A549 (cell line): ENCODE results near the gene USP34. TPM values are rescaled to one million over a fixed set of nuclear protein-coding genes. Genes with fewer than 3 reads are reported as not detected.

ENCODE experiments used
- ATAC-seq, 2 experiments: fragments of 200-7000 bp in 1 of 2; fragments of >200 bp in 1 of 2; cut with Nextera tagmentation in 1 of 2; cut with Tn5 transposase in 1 of 2; 3 replicates each; pipeline versions ENCODE4 v1.8.0 to v1.9.1; 2018 to 2020; ENCODE audit warnings: mild to moderate bottlenecking in 1 of 2, moderate library complexity in 1 of 2
- CTCF ChIA-PET: fragments of 300-600 bp; sonication (Branson Sonifier 250); formaldehyde crosslinking; extraction: SDS; loops from one replicate; lab custom pipeline; 2021; ENCODE audit warnings: antibody characterized with exemption, inconsistent platforms; lab: Yijun Ruan, JAX
- POLR2A ChIA-PET: fragments of 350-600 bp; formaldehyde crosslinking; extraction: SDS; loops from one replicate; lab custom pipeline; 2021; ENCODE audit warnings: antibody characterized with exemption, inconsistent platforms; lab: Yijun Ruan, JAX
- DNase-seq, 2 experiments: peaks; one replicate each; pipeline versions ENCODE4 v3.0.0 to v3.0.0-alpha.2; 2011 to 2016; ENCODE audit warnings: low read depth in 1 of 2, low spot score in 1 of 2
- FAIRE-seq: peaks from 2 replicates; lab custom pipeline; 2011; peaks lifted over from hg19 to GRCh38; lab: Jason Lieb, UNC
- H3K27ac ChIP-seq, 2 experiments: fragments of >200 bp; sonication (Bioruptor Twin); formaldehyde crosslinking; 3 replicates each; pipeline ENCODE4 v1.5.1; 2016 to 2017
- H3K4me1 ChIP-seq: fragments of >200 bp; sonication (Bioruptor Twin); formaldehyde crosslinking; 3 replicates; pipeline ENCODE4 v1.6.1; 2016
- H3K4me2 ChIP-seq: fragments of >200 bp; sonication (Bioruptor Twin); formaldehyde crosslinking; 3 replicates; pipeline ENCODE4 v1.6.1; 2016
- H3K4me3 ChIP-seq: fragments of >200 bp; sonication (Bioruptor Twin); formaldehyde crosslinking; 3 replicates; pipeline ENCODE4 v1.5.1; 2016
- H3K9me3 ChIP-seq: fragments of >200 bp; sonication (Bioruptor Twin); formaldehyde crosslinking; 3 replicates; pipeline ENCODE4 v1.6.1; 2016
- CBX8 ChIP-seq: fragments of 200-600 bp; sonication (generic); IDR thresholded peaks from 2 replicates; pipeline ENCODE4 v1.6.1; 2016
- CEBPB ChIP-seq, 2 experiments: fragments of >200 bp in 1 of 2; sonication (Bioruptor Twin) in 1 of 2; formaldehyde crosslinking in 1 of 2; IDR thresholded peaks; 2 replicates each; pipeline ENCODE4 v1.6.1; 2012 to 2016
- CHD4 ChIP-seq: fragments of 200-600 bp; sonication (generic); IDR thresholded peaks from 2 replicates; pipeline ENCODE4 v1.6.1; 2016; ENCODE audit warnings: antibody characterized with exemption, mild to moderate bottlenecking, borderline replicate concordance
- EHF ChIP-seq: fragments of 250-450 bp; sonication (Bioruptor Pico); IDR thresholded peaks from 2 replicates; pipeline ENCODE4 v1.5.0; 2020; ENCODE audit warnings: mild to moderate bottlenecking
- ESRRA ChIP-seq: fragments of 150-350 bp; IDR thresholded peaks from 2 replicates; pipeline ENCODE4 v1.6.1; 2014; ENCODE audit warnings: mild to moderate bottlenecking, low read length, borderline replicate concordance
- FOSB ChIP-seq: fragments of 250-450 bp; sonication (Bioruptor Pico); IDR thresholded peaks from 2 replicates; pipeline ENCODE4 v1.5.0; 2020; ENCODE audit warnings: mild to moderate bottlenecking, moderate library complexity
- FOSL2 ChIP-seq, 2 experiments: fragments of 450-650 bp in 1 of 2; fragments of >200 bp in 1 of 2; sonication (Bioruptor Twin) in 1 of 2; formaldehyde crosslinking; IDR thresholded peaks; 2 replicates each; pipeline versions ENCODE4 v1.5.0 to v1.6.1; 2016 to 2020; ENCODE audit warnings: mild to moderate bottlenecking in 1 of 2, moderate library complexity in 1 of 2
- HEYL ChIP-seq: fragments of 250-450 bp; sonication (Bioruptor Pico); IDR thresholded peaks from 2 replicates; pipeline ENCODE4 v1.8.0; 2021; ENCODE audit warnings: mild to moderate bottlenecking, moderate library complexity
- HOXA7 ChIP-seq: fragments of 250-450 bp; sonication (Bioruptor Pico); IDR thresholded peaks from 2 replicates; pipeline ENCODE4 v1.5.0; 2020; ENCODE audit warnings: mild to moderate bottlenecking, moderate library complexity
- HOXB13 ChIP-seq: fragments of 250-450 bp; sonication (Bioruptor Pico); IDR thresholded peaks from 2 replicates; pipeline ENCODE4 v1.5.0; 2020; ENCODE audit warnings: low read depth, mild to moderate bottlenecking, moderate library complexity
- JUN ChIP-seq, 2 experiments: fragments of >200 bp; sonication (Bioruptor Twin); formaldehyde crosslinking; IDR thresholded peaks; 2 replicates in 1 of 2; 3 replicates in 1 of 2; pipeline ENCODE4 v1.6.1; 2016 to 2017
- JUNB ChIP-seq: fragments of >200 bp; sonication (Bioruptor Twin); formaldehyde crosslinking; IDR thresholded peaks from 2 replicates; pipeline ENCODE4 v1.6.1; 2016
- NPAS2 ChIP-seq: fragments of 250-450 bp; sonication (Bioruptor Pico); IDR thresholded peaks from 2 replicates; pipeline ENCODE4 v1.8.0; 2022; ENCODE audit warnings: mild to moderate bottlenecking, moderate library complexity, borderline replicate concordance
- POLR2AphosphoS2 ChIP-seq: conservative IDR thresholded peaks from 2 replicates; pipeline ENCODE4 v1.6.1; 2012; ENCODE audit warnings: low read length, improper control_type of control experiment, inconsistent platforms
- RAD21 ChIP-seq, 2 experiments: fragments of >200 bp in 1 of 2; sonication (Bioruptor Twin) in 1 of 2; formaldehyde crosslinking in 1 of 2; IDR thresholded peaks in 1 of 2; conservative IDR thresholded peaks in 1 of 2; 2 replicates in 1 of 2; 3 replicates in 1 of 2; pipeline ENCODE4 v1.6.1; 2012 to 2018; ENCODE audit warnings: inconsistent platforms in 1 of 2
- RCOR1 ChIP-seq: fragments of 150-350 bp; IDR thresholded peaks from 2 replicates; pipeline ENCODE4 v1.6.1; 2014; ENCODE audit warnings: antibody characterized with exemption, low read length, low read depth
- SREBF2 ChIP-seq: fragments of 450-650 bp; IDR thresholded peaks from 2 replicates; pipeline ENCODE4 v1.6.1; 2014; ENCODE audit warnings: mild to moderate bottlenecking, moderate library complexity
- TP53 ChIP-seq: fragments of 250-450 bp; sonication (Bioruptor Pico); IDR thresholded peaks from 2 replicates; pipeline ENCODE4 v1.5.0; 2021; ENCODE audit warnings: mild to moderate bottlenecking, moderate library complexity
- ZSCAN20 ChIP-seq: fragments of 250-450 bp; sonication (Bioruptor Pico); IDR thresholded peaks from 2 replicates; pipeline ENCODE4 v1.8.0; 2022; ENCODE audit warnings: mild to moderate bottlenecking, moderate library complexity
- WGBS: methylation state at CpG from one replicate; pipeline ENCODE4 v1.1.6; 2017; ENCODE audit errors: missing lambda C conversion rate; 5-methylcytosine and 5-hydroxymethylcytosine counted together
- polyA plus RNA-seq, 4 experiments: library from polyadenylated mRNA; depleted of rRNA in 3 of 4; stranded (reverse); fragments of >200 nt; fragmentation: RNase III in 1 of 4; extraction: RNeasy Plus Mini Kit Qiagen cat#74134 plus additional on column Dnase treatment in 1 of 4; gene quantifications; 2 replicates in 3 of 4; 3 replicates in 1 of 4; pipeline ENCODE4 v1.2.3, GENCODE V29; 2011 to 2017
- TF ChIP-seq, protein P1 (sequence below): fragments of 250-450 bp; sonication (Bioruptor Pico); IDR thresholded peaks from 2 replicates; pipeline ENCODE4 v1.5.0; 2021; ENCODE audit warnings: mild to moderate bottlenecking, moderate library complexity, borderline replicate concordance
- TF ChIP-seq, protein P2 (sequence below): fragments of >200 bp; sonication (Bioruptor Twin); formaldehyde crosslinking; IDR thresholded peaks from 3 replicates; pipeline ENCODE4 v1.6.1; 2016
- TF ChIP-seq, protein P3 (sequence below): IDR thresholded peaks from 2 replicates; pipeline ENCODE4 v1.6.1; 2012
- TF ChIP-seq, protein P4 (sequence below): fragments of >200 bp; sonication (Bioruptor Twin); formaldehyde crosslinking; IDR thresholded peaks from 2 replicates; pipeline ENCODE4 v1.6.1; 2016
- TF ChIP-seq, protein P5 (sequence below): fragments of 250-450 bp; sonication (Bioruptor Pico); IDR thresholded peaks from 2 replicates; pipeline ENCODE4 v1.5.0; 2020; ENCODE audit warnings: low read depth, mild to moderate bottlenecking, moderate library complexity

Gene USP34
- polyA plus RNA-seq, 2 of the 4 experiments (the other 2 are of a cell fraction): 47.7 to 132 TPM

DNA sequence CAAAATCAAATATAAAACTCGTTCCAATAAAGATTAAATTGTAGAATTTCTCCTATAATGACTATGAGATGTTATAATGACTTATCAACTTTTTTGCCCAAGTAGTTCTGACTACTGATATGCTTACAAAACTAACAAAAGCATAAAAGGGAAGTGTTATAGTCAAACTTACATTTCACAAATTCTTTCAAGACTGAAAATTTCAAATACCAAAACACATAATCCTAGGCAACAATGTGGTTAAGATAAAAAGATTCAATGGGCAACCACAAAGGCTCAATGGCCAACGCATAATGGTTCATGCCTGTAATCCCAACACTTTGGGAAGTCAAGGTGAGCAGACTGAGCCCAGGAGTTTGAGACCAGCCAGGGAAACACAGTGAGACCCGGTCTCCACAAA is 135.7 kb downstream of the USP34 start:
- no peak for FAIRE-seq
- Histone ChIP-seq H3K4me3 (no peak overlapping the region), H3K27ac (no peak overlapping the region)
- CTCF ChIA-PET: interaction anchor here (0.6 kb wide), 1 partner anchor 70 kb away, joined by 3 read pairs; no protein-coding TSS in a partner anchor
- TF ChIP-seq, protein P1, sequence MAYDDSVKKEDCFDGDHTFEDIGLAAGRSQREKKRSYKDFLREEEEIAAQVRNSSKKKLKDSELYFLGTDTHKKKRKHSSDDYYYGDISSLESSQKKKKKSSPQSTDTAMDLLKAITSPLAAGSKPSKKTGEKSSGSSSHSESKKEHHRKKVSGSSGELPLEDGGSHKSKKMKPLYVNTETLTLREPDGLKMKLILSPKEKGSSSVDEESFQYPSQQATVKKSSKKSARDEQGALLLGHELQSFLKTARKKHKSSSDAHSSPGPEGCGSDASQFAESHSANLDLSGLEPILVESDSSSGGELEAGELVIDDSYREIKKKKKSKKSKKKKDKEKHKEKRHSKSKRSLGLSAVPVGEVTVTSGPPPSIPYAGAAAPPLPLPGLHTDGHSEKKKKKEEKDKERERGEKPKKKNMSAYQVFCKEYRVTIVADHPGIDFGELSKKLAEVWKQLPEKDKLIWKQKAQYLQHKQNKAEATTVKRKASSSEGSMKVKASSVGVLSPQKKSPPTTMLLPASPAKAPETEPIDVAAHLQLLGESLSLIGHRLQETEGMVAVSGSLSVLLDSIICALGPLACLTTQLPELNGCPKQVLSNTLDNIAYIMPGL (CRISPR knock-in tag): no peak
- no peak for TF ChIP-seq RAD21 (conservative IDR thresholded peaks at IDR 0.05 in 1 of 2, IDR thresholded peaks at IDR 0.05 in 1 of 2)
- TF ChIP-seq SREBF2: no peak
- no peak for TF ChIP-seq ESRRA
- no peak for TF ChIP-seq CHD4
- TF ChIP-seq RCOR1: no peak
- no peak for TF ChIP-seq JUNB
- no peak for TF ChIP-seq FOSB
- TF ChIP-seq, protein P2, sequence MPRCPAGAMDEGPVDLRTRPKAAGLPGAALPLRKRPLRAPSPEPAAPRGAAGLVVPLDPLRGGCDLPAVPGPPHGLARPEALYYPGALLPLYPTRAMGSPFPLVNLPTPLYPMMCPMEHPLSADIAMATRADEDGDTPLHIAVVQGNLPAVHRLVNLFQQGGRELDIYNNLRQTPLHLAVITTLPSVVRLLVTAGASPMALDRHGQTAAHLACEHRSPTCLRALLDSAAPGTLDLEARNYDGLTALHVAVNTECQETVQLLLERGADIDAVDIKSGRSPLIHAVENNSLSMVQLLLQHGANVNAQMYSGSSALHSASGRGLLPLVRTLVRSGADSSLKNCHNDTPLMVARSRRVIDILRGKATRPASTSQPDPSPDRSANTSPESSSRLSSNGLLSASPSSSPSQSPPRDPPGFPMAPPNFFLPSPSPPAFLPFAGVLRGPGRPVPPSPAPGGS: no peak
- TF ChIP-seq CEBPB (IDR thresholded peaks at IDR 0.05): no peak
- no peak for TF ChIP-seq FOSL2 (IDR thresholded peaks at IDR 0.05)
- no peak for TF ChIP-seq FOSL2 (CRISPR knock-in tag; IDR thresholded peaks at IDR 0.05)
- TF ChIP-seq, protein P3, sequence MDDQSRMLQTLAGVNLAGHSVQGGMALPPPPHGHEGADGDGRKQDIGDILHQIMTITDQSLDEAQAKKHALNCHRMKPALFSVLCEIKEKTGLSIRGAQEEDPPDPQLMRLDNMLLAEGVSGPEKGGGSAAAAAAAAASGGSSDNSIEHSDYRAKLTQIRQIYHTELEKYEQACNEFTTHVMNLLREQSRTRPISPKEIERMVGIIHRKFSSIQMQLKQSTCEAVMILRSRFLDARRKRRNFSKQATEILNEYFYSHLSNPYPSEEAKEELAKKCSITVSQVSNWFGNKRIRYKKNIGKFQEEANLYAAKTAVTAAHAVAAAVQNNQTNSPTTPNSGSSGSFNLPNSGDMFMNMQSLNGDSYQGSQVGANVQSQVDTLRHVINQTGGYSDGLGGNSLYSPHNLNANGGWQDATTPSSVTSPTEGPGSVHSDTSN: no peak
- TF ChIP-seq, all 56 proteins: peak for 0
- no peak for ATAC-seq
- Histone ChIP-seq H3K9me3 (no peaks in the 10 kb centered on the region), H3K4me1 (peaks cover 7% of the 10 kb centered on the region; the same call in 2 of the 3 replicates), H3K4me2 (no peak overlapping the region)
- DNase-seq: no peak
- 96% methylated on average over 3 of the region's 3 CpGs for WGBS
- POLR2A ChIA-PET: no interaction called here

DNA sequence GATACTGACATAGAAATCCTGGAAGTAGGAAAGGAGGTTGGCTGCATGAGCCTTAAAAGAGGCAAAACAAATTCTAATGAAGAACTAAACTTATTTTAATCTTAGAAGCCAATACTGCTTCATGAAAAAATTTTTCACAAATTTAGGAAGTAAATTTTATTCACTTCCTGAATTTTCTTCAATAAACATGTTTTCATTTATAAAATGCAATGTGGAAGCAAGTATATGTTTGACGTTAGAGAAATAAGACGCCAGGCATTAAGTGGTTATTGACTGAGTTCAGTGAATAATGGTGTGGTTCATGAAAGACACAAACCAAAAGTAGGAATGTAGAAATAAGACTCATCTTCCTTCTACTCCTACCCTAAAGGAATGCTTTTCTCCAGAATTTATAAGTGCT is 136.4 kb downstream of the USP34 start:
- H3K4me3 ChIP-seq: no peak overlapping the region
- no peaks in the 10 kb centered on the region; the same call in 2 of the 3 replicates for H3K4me1 ChIP-seq
- H3K9me3 ChIP-seq: no peaks in the 10 kb centered on the region
- POLR2A ChIA-PET: no interaction called here
- ATAC-seq: no peak
- FAIRE-seq: no peak
- H3K4me2 ChIP-seq: no peak overlapping the region
- no peak overlapping the region for H3K27ac ChIP-seq
- 89% methylated on average over 2 of the region's 2 CpGs for WGBS
- CTCF ChIA-PET: no interaction called here
- DNase-seq: no peak
- TF ChIP-seq POLR2AphosphoS2 (no peak), HOXA7 (CRISPR knock-in tag) (no peak), EHF (no peak), TP53 (CRISPR knock-in tag) (no peak), ZSCAN20 (CRISPR knock-in tag) (no peak), CBX8 (no peak), HEYL (CRISPR knock-in tag) (no peak), NPAS2 (CRISPR knock-in tag) (no peak), JUN (IDR thresholded peaks at IDR 0.05) (no peak), HOXB13 (CRISPR knock-in tag) (no peak)
- TF ChIP-seq, protein P4, sequence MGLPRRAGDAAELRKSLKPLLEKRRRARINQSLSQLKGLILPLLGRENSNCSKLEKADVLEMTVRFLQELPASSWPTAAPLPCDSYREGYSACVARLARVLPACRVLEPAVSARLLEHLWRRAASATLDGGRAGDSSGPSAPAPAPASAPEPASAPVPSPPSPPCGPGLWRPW: no peak
- TF ChIP-seq, protein P5, sequence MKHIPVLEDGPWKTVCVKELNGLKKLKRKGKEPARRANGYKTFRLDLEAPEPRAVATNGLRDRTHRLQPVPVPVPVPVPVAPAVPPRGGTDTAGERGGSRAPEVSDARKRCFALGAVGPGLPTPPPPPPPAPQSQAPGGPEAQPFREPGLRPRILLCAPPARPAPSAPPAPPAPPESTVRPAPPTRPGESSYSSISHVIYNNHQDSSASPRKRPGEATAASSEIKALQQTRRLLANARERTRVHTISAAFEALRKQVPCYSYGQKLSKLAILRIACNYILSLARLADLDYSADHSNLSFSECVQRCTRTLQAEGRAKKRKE: no peak
